HG03460 (cell line): ENCODE measurements around the gene IL18R1.

Source experiments
- ATAC-seq: cut with Tn5 transposase; IDR thresholded peaks from one replicate; pipeline ENCODE4 v1.9.1; 2021; ENCODE audit not compliant: unreplicated experiment

IL18R1 gene

DNA sequence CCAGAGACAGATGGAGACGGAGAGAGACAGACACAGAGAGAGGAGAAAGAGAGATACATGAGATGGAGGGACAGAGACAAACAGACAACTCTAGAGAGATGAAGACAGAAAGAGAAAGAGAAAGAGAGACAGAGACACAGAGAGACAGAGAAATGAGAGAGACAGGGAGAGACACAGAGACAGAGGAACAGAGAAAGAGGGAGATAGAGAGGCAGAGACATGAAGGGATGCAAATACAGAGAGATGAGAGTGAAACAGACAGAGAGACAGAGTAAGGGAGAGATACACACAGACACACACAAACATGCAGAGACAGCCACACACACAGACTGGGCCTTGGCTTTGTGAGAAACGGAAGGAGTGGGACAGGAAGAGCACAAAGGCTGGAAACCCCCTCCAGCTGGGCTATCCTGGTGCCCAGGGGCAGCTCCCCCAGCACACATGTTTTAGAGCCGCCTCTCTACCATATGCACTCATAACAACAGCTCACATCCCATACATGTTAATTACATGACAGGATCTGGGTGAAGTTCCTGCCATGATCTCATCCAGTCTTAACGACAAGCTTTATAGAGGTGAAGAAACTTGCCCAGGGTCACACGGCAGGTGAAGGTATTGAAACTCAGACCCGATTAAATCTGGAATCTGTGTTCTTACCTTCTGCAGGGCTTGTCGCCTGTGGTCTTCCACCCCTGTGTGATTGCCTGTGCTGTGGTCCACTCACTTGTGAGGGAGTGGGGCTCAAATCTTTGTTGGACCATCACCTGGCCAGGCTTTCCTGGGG lies 32.4 kb downstream of the IL18R1 start:
- ATAC-seq, result no peak

DNA sequence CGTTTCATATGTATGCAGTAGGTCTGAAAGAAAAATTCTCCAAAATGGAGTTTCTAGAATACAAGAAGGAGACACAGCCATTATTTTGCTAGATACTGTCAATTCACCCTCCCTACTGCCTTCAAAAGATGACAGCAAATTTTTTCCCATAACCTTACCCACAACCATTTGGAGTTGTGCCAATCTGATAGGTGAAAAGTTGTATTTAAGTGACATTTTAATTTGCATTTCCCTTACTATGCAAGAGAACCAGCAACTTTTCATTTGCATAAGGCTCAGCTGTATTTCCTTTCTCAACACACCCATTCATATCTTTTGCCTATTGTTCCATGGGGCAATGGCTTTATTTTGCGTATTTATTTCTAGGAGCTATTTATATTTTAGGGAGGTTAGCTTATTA lies 36.0 kb downstream of the IL18R1 start:
- ATAC-seq, result no peak

DNA sequence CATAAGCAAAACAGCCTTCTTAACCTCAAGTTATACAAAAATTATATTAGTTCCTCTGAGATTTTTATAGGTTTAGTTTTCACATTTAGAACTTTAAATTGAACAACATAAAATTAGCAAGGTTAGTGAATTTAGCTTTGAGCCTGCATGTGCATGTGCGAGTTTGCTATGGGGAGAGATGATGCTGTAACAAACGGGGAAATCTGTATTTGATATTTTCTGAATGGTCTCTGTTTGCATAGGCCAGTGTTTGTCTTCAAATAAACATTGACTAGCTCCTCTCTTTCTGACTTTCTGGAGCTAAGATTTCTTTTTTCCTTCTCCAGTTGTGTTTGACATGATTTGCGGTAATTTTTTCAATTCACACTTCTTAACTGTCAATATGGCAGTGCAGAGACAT lies 36.5 kb downstream of the IL18R1 start:
- ATAC-seq, result no peak

DNA sequence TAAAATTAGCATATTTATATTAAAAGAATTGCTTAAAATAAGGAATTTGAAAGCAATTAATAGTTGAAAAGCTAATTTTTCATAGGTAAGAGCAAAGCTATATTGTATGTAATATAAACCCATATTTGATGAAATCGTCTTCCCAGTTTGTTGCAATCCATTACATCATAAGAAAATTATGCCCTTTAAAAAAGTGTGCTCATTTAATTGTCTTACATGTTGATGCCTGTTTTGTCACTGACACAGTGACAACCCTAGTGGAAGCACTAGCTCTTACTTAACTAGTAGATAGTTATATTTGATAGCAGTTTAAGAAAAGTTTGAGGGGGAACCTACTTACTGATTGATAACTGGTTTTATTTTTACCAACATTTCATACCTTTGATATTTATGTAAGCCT lies 37.3 kb downstream of the IL18R1 start:
- ATAC-seq, result no peak

DNA sequence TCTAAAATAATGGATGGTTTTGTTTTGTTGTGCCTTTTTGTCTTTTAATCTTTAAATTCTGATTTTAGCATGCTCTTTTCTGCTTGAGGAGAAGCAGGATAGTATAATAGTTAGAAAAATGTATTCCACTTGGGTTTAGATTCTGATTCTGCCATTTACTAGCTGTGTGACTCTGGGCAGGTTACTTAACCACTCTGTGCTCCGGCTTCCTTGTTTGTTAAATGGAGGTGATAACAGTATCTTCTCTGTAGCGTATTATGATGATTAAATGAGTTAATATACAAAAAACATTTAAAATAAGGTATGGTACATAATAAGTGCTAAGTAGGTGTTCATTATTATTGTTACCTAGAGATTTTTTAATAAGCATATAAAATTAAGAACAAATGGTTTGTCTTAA lies 40.4 kb downstream of the IL18R1 start:
- no peak for ATAC-seq

DNA sequence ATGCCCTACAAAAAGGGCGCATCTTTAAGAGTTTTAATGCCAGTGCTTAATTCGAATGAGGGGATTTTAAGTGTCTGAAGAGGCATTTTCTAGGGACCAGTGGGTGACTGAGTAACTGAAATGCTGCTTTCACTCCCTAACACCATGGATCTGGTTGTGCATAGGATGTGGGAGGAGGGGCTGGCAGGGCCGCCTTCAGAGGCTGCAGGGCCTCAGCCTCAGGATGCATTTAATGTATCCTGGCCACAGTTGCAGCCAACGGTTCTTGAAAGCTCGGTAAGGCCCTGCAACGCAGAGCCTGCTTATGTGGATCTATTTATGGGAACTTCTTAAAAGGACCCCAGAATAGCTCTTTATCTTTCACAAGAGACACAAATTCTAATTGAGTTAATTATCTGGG lies 41.6 kb downstream of the IL18R1 start:
- no peak for ATAC-seq

DNA sequence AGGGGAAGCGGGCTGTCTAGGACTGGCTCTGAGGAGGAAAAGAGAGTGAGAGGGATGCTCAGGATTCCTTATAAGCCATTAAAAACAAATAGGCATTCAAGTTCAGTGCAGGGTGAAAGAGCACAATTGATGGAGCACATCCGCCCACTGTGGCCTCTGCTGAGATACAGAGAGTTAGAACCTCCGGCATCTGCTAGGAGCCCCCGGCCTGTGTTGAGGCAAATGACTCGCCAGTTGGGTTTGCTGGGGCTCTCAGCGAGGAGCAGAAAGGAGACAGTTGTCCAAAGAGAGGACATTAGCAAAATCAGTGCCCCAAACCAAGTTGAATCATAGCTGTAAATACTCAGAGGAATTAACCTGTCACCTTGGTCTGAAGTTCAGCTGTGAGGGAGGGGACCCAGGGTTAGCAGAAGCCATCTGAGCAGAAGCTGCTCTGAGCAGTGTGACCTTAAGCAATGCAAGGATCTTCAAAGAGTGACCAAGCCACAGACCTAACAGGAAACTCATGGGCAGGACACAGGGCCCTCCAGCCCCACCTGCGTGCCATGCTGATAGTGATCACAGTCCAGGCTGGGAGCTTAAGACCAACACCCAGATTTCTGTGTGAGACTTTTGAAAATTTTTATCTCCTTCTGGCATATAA lies 44.0 kb downstream of the IL18R1 start:
- no peak for ATAC-seq

DNA sequence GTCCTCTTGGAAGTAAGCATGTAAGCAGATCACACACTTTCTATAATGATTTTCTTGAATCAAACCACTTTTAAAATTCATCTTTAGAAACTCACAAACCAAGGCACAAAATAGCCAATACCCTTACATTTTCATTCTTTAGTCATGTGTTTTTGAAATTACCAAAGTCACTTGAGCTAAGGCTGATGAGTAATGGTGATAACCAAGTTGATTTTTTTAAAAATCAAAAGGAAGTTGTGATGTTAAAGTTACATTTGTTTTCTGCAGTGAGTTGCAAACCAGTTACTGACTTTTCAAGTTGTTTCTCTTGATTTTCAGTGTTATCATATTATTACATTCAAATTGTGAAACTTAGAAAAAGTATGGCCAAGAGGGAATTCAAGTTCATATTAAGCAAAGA lies 45.9 kb downstream of the IL18R1 start:
- no peak for ATAC-seq

DNA sequence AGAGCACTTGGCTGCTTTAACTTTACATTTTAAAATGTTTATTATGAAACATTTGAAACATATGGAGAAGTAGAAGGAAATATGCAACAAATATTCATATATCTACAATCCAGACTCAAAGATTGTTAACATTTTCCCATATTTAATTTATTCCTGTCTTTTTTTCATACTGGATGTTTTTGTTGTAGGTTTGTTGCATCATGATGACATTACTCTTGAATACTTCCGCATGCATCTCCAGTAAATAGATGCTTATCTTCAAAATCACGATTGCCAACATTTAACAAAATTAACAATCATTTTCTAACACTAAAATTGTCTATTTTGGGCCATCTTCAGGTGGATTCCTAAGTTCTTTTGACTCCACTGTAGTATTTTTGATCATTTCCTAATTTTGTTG lies 46.3 kb downstream of the IL18R1 start:
- ATAC-seq, result no peak

DNA sequence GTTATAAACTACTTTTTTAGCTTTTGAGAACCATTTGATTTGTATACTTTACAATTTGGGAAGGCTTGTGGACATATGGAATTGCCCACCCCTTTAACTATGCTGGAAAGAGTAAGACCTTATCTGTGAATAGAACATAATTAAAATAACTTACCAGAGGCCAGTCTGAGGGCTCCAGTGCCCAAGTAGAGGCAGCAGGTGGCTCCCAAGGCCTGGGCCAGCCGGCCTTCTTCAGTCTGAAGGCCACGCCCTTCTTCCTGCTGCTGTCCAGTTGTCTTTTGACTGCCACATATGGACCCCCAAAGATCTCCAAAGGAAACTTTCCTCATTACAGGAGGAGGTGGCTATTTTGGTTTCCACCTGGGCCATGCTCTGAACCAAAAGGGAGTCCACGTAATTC lies 55.4 kb downstream of the IL18R1 start:
- no peak for ATAC-seq

DNA sequence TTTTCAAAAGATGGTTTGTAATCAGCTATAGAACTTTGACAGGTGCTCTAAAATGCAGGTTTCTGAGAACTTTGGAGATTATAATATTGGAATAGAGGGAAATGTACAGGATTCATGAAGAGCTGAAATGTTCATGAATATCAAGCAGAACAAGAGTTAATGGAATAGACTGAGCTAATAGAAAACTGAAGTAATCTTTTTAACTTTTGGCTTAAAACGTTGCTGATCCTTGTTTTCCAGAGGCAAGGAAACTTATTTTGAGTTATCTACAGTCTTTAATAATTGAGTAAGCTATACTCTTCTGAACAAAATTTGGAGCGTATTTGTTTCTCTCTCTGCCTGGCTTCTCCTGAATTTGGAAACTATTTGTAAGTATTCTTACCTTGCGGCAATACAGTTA lies 56.6 kb downstream of the IL18R1 start:
- ATAC-seq, result no peak

DNA sequence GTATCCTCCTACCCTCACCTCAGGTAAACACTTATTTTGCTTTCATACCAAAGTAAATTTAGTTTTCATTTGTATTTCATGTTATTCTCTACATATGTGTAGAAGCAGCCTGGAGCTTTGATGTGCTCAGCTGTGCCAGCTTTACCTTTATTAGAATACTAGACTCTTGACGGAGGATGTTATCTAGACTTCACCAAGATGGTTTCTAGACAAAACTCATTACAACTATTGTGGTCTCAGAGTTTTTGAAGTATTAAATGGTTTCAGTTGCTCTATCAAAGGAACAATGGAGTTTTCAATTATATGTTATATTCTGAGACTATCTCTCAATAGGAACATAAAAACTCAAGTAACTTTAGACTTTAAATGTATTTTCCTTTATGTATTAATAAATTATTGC lies 62.4 kb downstream of the IL18R1 start:
- peak; percentile 49 for ATAC-seq

DNA sequence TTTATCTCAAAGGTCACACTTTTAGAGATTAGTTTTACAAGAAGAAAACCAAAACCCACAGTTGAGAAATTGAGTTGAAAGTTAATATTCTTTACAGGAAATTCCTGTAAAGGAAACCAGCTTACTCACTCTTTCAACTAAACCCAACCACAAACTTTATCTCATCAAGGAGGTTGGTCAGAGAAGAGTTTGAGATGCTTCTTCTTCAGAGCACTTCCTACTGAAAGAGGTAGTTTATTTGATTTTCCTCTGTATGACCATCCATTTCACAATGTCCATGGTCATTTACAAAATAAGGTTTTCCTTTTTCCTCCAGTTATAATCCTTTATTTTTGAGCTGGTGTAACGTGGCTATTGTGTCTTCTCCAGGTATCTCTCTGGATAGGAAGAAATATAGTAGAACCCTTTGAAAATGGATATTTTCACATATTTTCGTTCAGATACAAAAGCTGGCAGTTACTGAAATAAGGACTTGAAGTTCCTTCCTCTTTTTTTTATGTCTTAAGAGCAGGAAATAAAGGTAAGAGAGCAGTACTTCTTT lies 62.9 kb downstream of the IL18R1 start:
- ATAC-seq, result peak; percentile 88

DNA sequence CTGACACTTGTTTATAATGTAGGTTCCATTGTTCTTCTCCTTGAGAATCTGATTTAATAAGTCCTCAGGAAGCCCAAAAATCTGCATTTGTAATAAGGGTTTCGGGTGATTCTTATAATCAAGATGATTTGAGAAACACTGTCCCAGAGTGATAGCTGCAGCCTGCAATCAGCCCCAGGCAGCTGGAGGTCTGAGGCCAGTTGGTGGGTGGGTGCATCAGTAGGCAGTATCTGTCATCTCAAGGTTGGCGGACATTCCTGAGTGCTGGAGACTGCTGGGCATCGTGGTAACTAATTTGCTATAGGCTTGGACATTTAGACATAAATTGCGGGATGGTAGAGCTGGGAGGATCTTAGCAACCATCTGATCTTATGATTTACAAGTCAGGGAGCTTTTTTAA lies 64.7 kb downstream of the IL18R1 start:
- ATAC-seq, result no peak

DNA sequence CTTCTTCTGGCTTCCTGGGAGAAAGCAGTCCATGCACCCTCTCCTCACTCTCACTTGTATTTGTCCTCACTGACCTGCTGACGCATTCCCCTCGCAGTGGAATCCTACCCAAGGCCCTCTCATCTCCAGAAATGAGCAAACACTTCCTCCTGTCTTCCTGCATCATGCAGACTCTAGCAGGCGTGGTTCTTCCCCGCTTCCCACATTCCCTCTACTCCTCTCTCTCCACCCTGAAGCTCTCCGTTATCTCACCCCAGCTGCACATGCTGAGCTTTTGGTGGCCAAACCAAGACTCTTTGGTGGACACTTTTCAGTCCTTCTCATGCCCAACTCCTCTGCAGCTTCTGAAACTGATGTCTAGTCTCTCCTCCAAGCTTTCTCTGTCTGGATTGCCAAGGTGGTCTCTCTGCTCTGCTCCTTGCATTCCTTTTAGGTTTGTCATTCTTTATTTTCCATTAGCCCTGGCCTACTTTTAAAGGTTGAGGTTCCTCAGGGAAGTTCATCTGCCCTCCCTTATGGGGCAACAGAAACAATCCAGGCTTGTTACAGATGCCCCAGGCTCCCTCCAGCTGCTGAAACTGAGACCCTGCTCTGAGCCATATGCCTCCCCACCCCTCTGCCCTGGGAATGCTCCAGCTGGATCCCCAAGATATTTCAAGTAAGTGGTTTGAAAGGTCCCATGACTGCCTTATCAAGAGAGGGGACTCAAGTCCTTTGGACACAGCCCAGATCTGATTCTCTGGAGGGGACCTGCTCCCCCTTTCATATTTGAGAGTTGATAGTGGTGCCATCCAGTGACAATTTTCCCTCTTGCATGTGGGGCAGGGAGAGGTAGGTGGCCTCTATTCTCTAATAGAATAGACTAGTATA lies 66.5 kb downstream of the IL18R1 start:
- no peak for ATAC-seq

DNA sequence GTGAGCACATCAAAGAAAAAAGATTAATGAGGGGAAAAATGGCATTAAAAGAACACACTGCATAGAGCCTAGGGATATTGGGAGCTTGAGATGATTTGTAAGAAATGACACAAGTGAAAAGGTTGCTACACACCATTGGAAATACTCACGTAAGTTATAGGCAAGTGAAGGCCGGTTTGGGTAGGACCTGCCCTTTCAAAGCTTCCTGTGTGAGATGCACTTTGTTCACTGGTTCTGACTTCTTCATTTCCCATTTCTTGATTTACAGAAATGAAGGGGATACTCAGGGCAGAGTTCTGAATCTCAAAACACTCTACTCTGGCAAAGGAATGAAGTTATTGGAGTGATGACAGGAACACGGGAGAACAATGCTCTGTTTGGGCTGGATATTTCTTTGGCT lies 67.3 kb downstream of the IL18R1 start, which contains the start of gene IL18RAP:
TSS of gene IL18RAP (plus strand) at position 251 of the 400 bp plus-strand sequence. CDS start at position 369, 118 bp downstream.
- ATAC-seq, result no peak

DNA sequence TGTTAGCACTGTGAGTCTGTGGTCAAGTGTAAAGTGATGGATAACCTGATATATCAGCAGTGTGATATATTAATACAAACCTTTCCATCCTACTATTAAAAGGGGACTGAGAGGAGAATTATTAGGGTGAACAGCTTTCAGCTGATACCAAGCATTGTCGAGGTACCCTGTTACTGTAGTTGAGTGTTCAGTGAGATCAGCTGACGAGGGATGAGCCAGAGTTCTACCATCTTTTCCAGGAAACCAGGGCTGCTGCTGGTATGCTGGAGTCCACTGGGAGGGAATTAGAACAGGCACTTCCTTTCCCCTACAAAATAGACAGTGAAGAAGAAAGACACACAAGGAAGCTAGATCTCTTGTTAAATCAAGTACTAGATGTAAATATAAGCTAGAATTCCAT lies 67.8 kb downstream of the IL18R1 start:
- ATAC-seq, result no peak

DNA sequence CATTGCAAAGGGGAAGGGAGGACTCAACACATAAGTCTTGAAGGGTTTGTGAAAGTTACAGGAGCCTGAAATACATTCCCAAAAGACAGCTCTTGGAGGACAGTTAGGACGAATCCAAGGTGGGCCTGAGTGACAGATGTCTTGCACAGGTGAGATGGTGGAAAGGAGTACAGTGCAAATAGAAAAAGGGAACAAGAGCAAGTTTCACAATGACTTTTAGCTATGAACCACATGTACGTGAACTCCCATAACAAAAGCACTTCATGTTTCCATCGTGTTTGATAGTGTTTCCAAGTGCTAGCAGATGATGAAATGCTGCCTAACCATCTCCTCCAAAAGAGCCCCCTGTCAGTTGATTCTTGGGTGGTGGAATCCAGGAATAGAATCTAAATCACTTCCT lies 69.2 kb downstream of the IL18R1 start:
- peak; percentile 92 for ATAC-seq

DNA sequence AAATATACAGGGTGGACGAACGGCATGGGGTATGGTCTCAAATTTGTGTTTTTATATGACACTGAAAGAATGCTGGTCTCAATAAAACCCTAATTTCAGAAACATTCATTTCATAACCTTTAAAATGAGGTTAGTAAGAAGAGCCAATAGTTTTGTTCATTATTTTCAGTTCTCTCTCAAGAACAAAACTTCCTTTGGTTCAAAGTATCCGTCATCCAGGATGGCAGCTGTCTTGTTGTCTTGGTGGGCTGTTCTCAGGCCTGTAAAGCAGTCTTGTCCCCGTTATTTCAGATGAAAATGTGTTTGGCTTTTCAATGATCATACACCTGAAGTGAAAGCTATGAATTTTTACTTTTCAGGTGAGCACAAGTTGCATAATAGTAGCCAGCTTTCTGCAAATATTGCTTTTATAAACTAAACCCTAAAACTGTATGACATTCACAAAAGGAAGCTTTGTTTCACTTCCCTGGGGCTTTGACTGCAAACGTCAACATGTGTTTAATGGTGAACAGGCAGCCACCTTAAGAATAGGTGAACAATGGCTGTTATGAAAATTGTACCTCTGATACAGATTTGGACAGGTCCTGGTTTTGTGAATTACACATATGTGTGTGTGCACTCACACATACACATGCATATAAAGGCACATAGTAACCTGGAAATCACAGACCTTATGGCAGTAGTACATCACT lies 70.0 kb downstream of the IL18R1 start:
- no peak for ATAC-seq

DNA sequence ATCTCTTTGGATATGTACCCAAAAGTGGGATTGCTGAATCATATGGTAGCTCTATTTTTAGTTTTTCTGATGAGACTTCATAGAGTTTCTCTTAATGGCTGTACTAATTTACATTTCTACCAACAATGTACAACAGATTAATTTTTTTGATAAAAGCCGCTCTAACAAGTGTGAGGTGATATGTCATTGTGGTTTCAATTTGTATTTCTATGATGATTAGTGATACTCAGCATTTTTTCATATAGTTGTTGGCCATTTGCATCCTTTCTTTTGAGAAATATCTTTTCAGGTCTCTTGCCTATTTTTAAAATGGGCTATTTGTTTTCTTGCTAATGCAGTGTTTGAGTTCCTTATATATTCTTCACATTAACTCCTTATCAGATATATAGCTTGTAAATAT lies 71.7 kb downstream of the IL18R1 start:
- no peak for ATAC-seq

DNA sequence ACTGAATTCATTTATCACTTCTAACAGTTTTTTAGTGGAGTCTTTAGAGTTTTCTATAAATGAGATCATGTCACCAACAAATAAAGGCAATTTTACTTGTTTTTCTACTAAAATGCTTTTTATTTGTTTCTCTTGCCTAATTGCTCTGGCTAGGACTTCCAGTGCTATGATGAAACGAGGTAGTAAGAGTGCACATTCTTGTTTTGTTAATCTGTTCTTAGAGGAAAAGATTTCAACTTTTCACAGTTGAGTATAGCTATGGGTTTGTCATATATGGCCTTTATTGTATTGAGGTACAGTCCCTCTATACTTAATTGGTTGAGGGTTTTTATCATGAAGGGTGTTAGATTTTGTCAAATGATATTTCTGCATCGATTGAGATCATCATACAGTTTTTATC lies 73.0 kb downstream of the IL18R1 start:
- no peak for ATAC-seq
